ENCODE measurements around the gene CACNA1S. TPM values are rescaled to one million over a fixed set of nuclear protein-coding genes. Genes with fewer than 3 reads are reported as not detected.

Gene CACNA1S
- total RNA-seq, 2 donors from 2014 or later = not detected

GRCh38 chr1:201096041-201096461 lies 16.2 kb downstream of the CACNA1S start:
- no peak for TF ChIP-seq CTCF (IDR thresholded peaks at IDR 0.05)
- H3K36me3 ChIP-seq = no peaks in the 10 kb centered on the region
- no peak for ATAC-seq (ENCODE audit: insufficient number of reproducible peaks, low FRiP score, low read depth)
- H3K27me3 ChIP-seq (replicated peaks; ENCODE audit: insufficient read depth) = no peaks in the 10 kb centered on the region
- no peak overlapping the region for H3K4me3 ChIP-seq
- no peak overlapping the region for H3K27ac ChIP-seq
- DNase-seq (ENCODE audit: low spot score) = no peak
- no peaks in the 10 kb centered on the region for H3K4me1 ChIP-seq (ENCODE audit: control insufficient read depth in 1 of 2, low read depth in 2 of 2)
- H3K9me3 ChIP-seq = no peaks in the 10 kb centered on the region

- DNase-seq (ENCODE audit: low spot score) = no peak
- H3K27me3 ChIP-seq (replicated peaks; ENCODE audit: insufficient read depth) = no peaks in the 10 kb centered on the region
- H3K4me3 ChIP-seq = no peak overlapping the region
- no peaks in the 10 kb centered on the region for H3K4me1 ChIP-seq (ENCODE audit: control insufficient read depth in 1 of 2, low read depth in 2 of 2)
- no peak for ATAC-seq (ENCODE audit: insufficient number of reproducible peaks, low FRiP score, low read depth)
- TF ChIP-seq CTCF (IDR thresholded peaks at IDR 0.05) = no peak
- no peaks in the 10 kb centered on the region for H3K9me3 ChIP-seq
- no peaks in the 10 kb centered on the region for H3K36me3 ChIP-seq
- H3K27ac ChIP-seq = no peak overlapping the region
Measured at GRCh38 chr1:201095581-201095980, 16.6 kb downstream of the CACNA1S start.

GRCh38 chr1:201094832-201095231 lies 17.4 kb downstream of the CACNA1S start:
- Histone ChIP-seq H3K36me3 (no peaks in the 10 kb centered on the region), H3K4me3 (no peak overlapping the region), H3K4me1 (ENCODE audit: control insufficient read depth in 1 of 2, low read depth in 2 of 2) (no peaks in the 10 kb centered on the region), H3K9me3 (no peaks in the 10 kb centered on the region), H3K27me3 (replicated peaks; ENCODE audit: insufficient read depth) (no peaks in the 10 kb centered on the region), H3K27ac (no peak overlapping the region)
- no peak for TF ChIP-seq CTCF (IDR thresholded peaks at IDR 0.05)
- no peak for DNase-seq (ENCODE audit: low spot score)
- ATAC-seq (ENCODE audit: insufficient number of reproducible peaks, low FRiP score, low read depth) = no peak

- TF ChIP-seq CTCF (IDR thresholded peaks at IDR 0.05) = no peak
- no peak overlapping the region for H3K27ac ChIP-seq
- H3K9me3 ChIP-seq = no peaks in the 10 kb centered on the region
- H3K27me3 ChIP-seq (replicated peaks; ENCODE audit: insufficient read depth) = no peaks in the 10 kb centered on the region
- DNase-seq (ENCODE audit: low spot score) (no peak), ATAC-seq (ENCODE audit: insufficient number of reproducible peaks, low FRiP score, low read depth) (no peak)
- H3K4me1 ChIP-seq (ENCODE audit: control insufficient read depth in 1 of 2, low read depth in 2 of 2) = no peaks in the 10 kb centered on the region
- H3K36me3 ChIP-seq = no peaks in the 10 kb centered on the region
- H3K4me3 ChIP-seq = no peak overlapping the region
Measured at GRCh38 chr1:201093962-201094361, 18.3 kb downstream of the CACNA1S start.

GRCh38 chr1:201093561-201093960 lies 18.7 kb downstream of the CACNA1S start:
- no peak overlapping the region for H3K27ac ChIP-seq
- DNase-seq (ENCODE audit: low spot score) (no peak), ATAC-seq (ENCODE audit: insufficient number of reproducible peaks, low FRiP score, low read depth) (no peak)
- H3K9me3 ChIP-seq = no peaks in the 10 kb centered on the region
- H3K36me3 ChIP-seq = no peaks in the 10 kb centered on the region
- no peak overlapping the region for H3K4me3 ChIP-seq
- no peak for TF ChIP-seq CTCF (IDR thresholded peaks at IDR 0.05)
- no peaks in the 10 kb centered on the region for H3K27me3 ChIP-seq (replicated peaks; ENCODE audit: insufficient read depth)
- H3K4me1 ChIP-seq (ENCODE audit: control insufficient read depth in 1 of 2, low read depth in 2 of 2) = no peaks in the 10 kb centered on the region

All from thoracic aorta (tissue), 2 donors.